PC-3 (cell line): ENCODE measurements around the gene RAN. TPM values are rescaled to one million over a fixed set of nuclear protein-coding genes. Genes with fewer than 3 reads are reported as not detected.

Experiments
- total RNA-seq: library from RNA; depleted of rRNA; stranded (reverse); fragments of >200 nt; gene quantifications from 2 replicates; pipeline ENCODE4 v1.2.3, GENCODE V29; 2014; rRNA removed

RAN gene
- total RNA-seq, 1 experiment from 2014 or later, result 3,371 TPM

Other genes starting within 250 kb of the RAN start
- gene RIMBP2, start 155.8 kb upstream of the RAN start, total RNA-seq, result not detected in 2 replicates
- 18.2 and 24.0 TPM in 2 replicates for gene STX2, start 32.8 kb upstream of the RAN start, total RNA-seq
- 0.18 TPM in 1 of 2 replicates, not detected in the other for gene ADGRD1, start 81.8 kb downstream of the RAN start, total RNA-seq